ENCODE results near the gene SMIM27.

DNA sequence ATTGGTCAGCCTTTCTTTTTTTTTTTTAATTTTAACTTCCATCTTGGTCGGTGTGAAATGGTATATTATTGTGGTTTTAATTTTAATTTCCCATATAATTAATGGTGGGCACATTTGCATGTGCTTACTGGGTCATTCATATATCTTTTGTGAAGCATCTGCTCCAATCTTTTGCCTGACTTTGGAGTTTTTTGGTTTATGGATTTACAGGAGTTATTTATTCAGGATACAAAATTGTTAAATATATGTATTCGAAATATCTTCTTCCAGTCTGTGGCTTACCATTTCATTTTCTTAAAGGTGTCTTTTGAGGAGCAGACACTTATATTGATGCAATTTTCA is 25.4 kb upstream of the SMIM27 start:
- TF ChIP-seq CTCF (IDR thresholded peaks at IDR 0.05) = peak; percentile 40
- no peak for TF ChIP-seq EZH2 (IDR thresholded peaks at IDR 0.05; ENCODE audit: borderline replicate concordance, insufficient read depth, low read depth, low read length, poor library complexity, severe bottlenecking)

Measured in B cell (primary cell).